ENCODE data around the gene STEAP4. TPM values are rescaled to one million over a fixed set of nuclear protein-coding genes. Genes with fewer than 3 reads are reported as not detected.
A peak's percentile ranks its signal among the peaks of the same experiment; 100 is the strongest.

STEAP4 gene
- total RNA-seq, 2 donors from 2014 or later: 39.6 to 40.1 TPM

- H3K4me3 ChIP-seq: no peak overlapping the region
- no peaks in the 10 kb centered on the region for H3K4me1 ChIP-seq (replicated peaks)
- no peak for DNase-seq (ENCODE audit: low spot score)
- H3K9me3 ChIP-seq: no peaks in the 10 kb centered on the region
- TF ChIP-seq CTCF (IDR thresholded peaks at IDR 0.05): no peak
- no peak for TF ChIP-seq POLR2A (IDR thresholded peaks at IDR 0.05)
- TF ChIP-seq POLR2AphosphoS5 (IDR thresholded peaks at IDR 0.05): no peak
- H3K27ac ChIP-seq: no peak overlapping the region
- intact Hi-C loops (cut with DNase I): no loop called here
- H3K36me3 ChIP-seq: no peaks in the 10 kb centered on the region
- no peaks in the 10 kb centered on the region for H3K27me3 ChIP-seq (replicated peaks; ENCODE audit: insufficient read depth)
Measured at GRCh38 chr7:88253640-88254039, 53.1 kb downstream of the STEAP4 start.

- Histone ChIP-seq H3K4me1 (replicated peaks) (no peaks in the 10 kb centered on the region), H3K27ac (no peak overlapping the region), H3K9me3 (no peaks in the 10 kb centered on the region), H3K4me3 (no peak overlapping the region), H3K27me3 (replicated peaks; ENCODE audit: insufficient read depth) (no peaks in the 10 kb centered on the region), H3K36me3 (no peaks in the 10 kb centered on the region)
- intact Hi-C loops (cut with DNase I): no loop called here
- 100% methylated on average over 1 of the region's 1 CpG for WGBS
- DNase-seq (ENCODE audit: low spot score): no peak
- no peak for TF ChIP-seq POLR2AphosphoS5 (IDR thresholded peaks at IDR 0.05)
- no peak for TF ChIP-seq CTCF (IDR thresholded peaks at IDR 0.05)
- no peak for TF ChIP-seq POLR2A (IDR thresholded peaks at IDR 0.05)
Measured at GRCh38 chr7:88244258-88244657, 62.4 kb downstream of the STEAP4 start.

- Histone ChIP-seq H3K27me3 (replicated peaks; ENCODE audit: insufficient read depth) (no peaks in the 10 kb centered on the region), H3K9me3 (no peaks in the 10 kb centered on the region), H3K4me3 (no peak overlapping the region), H3K27ac (no peak overlapping the region), H3K36me3 (no peaks in the 10 kb centered on the region), H3K4me1 (replicated peaks) (no peaks in the 10 kb centered on the region)
- DNase-seq (ENCODE audit: low spot score): peak; percentile 30
- WGBS: 34% methylated on average over 2 of the region's 2 CpGs
- intact Hi-C loops (cut with DNase I): no loop called here
- TF ChIP-seq POLR2AphosphoS5 (IDR thresholded peaks at IDR 0.05) (peak; percentile 43), CTCF (IDR thresholded peaks at IDR 0.05) (peak in 3 of 4 experiments; percentile 67 to 89 (median 87)), POLR2A (IDR thresholded peaks at IDR 0.05) (no peak)
Measured at GRCh38 chr7:88243345-88243909, 63.3 kb downstream of the STEAP4 start.

GRCh38 chr7:88239852-88240251 is 66.8 kb downstream of the STEAP4 start:
- no peaks in the 10 kb centered on the region for H3K9me3 ChIP-seq
- DNase-seq (ENCODE audit: low spot score): no peak
- WGBS: 91% methylated on average over 1 of the region's 1 CpG
- intact Hi-C loops (cut with DNase I): no loop called here
- H3K27me3 ChIP-seq (replicated peaks; ENCODE audit: insufficient read depth): no peaks in the 10 kb centered on the region
- no peaks in the 10 kb centered on the region for H3K36me3 ChIP-seq
- no peak overlapping the region for H3K27ac ChIP-seq
- no peaks in the 10 kb centered on the region for H3K4me1 ChIP-seq (replicated peaks)
- TF ChIP-seq POLR2A (IDR thresholded peaks at IDR 0.05): no peak
- TF ChIP-seq CTCF (IDR thresholded peaks at IDR 0.05): no peak
- TF ChIP-seq POLR2AphosphoS5 (IDR thresholded peaks at IDR 0.05): no peak
- H3K4me3 ChIP-seq: no peak overlapping the region

GRCh38 chr7:88233828-88234227 is 72.9 kb downstream of the STEAP4 start:
- no peak for TF ChIP-seq CTCF (IDR thresholded peaks at IDR 0.05)
- TF ChIP-seq POLR2A (IDR thresholded peaks at IDR 0.05): no peak
- H3K4me1 ChIP-seq (replicated peaks): no peaks in the 10 kb centered on the region
- H3K4me3 ChIP-seq: no peak overlapping the region
- H3K27ac ChIP-seq: no peak overlapping the region
- intact Hi-C loops (cut with DNase I): no loop called here
- DNase-seq (ENCODE audit: low spot score): no peak
- H3K27me3 ChIP-seq (replicated peaks; ENCODE audit: insufficient read depth): no peaks in the 10 kb centered on the region
- no peaks in the 10 kb centered on the region for H3K36me3 ChIP-seq
- H3K9me3 ChIP-seq: no peaks in the 10 kb centered on the region

All from prostate gland (tissue), 2 donors.